GM19395 (cell line): ENCODE measurements around the gene DSCAML1.

Experiments
- ATAC-seq: cut with Tn5 transposase; IDR thresholded peaks from one replicate; pipeline ENCODE4 v1.9.1; 2021; ENCODE audit warnings: mild to moderate bottlenecking, moderate library complexity; ENCODE audit not compliant: unreplicated experiment

The DSCAML1 gene

DNA sequence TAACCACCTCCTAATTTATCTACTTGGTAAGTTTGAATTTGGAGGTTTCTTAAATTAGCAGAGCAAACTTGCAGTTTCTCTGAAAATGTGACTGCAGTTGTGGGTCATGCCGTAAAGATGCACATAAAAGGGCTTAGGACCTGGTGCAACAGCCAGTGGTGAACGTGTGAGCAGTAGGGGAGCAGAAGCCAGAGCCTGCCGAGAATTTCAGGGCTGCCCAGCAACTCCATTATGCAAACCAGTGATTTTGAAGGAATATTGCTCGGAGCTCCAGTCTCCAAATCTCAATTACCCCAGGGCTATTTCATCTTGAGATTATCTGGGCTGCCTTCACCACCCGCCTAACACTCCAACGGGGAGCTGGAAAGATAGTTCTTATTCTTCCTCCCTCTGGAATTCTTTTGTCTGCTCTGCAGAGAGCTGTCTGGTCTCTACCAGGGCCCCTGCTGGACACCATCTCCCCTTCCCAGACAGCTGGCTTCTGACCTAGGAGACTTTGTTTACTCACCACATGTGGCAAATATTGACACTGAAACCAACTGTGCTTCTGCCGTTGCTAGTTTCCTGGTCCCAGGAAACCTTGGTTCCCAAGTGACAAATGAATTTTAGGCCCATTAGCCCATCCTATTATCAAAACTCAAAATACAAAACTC lies 93.9 kb downstream of the DSCAML1 start:
- ATAC-seq: no peak

DNA sequence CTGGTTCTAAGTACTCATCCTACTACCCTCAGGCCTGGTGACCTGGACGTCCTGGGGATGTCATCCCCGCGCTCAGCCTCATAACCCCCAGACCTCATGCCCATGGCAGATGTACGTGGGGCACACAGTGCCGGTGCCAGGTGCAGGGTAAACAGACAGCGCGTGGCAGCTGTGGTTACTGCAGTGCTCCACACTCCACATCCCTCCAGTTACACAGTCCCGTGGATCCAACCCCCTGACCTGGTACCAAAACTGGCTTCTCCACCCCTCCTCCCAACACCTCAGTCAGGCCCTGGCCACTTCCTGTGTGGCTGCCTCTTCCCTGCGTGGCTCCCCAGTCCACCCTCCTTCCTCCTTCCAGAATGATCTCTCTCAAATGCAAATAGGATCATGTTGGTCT lies 95.2 kb downstream of the DSCAML1 start:
- ATAC-seq: no peak

DNA sequence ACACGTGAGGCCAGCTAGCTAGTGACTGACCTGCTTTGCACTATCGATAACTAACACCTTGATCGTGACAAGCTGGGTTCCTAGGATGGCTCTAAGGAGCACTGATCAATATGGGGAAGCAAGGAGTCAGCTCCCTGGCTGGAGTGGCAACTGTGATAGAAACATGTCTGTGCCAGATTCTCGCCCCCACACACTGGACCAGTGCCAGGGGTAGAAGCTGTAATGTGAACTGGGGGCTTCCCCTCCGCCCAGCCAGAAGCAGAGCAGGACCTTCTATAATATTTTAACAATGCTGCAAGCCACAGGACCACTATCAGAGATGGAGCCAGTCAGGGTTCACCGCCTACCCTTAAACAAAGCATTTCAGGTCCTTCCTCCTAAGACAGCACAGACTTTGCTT lies 96.5 kb downstream of the DSCAML1 start:
- ATAC-seq: no peak

DNA sequence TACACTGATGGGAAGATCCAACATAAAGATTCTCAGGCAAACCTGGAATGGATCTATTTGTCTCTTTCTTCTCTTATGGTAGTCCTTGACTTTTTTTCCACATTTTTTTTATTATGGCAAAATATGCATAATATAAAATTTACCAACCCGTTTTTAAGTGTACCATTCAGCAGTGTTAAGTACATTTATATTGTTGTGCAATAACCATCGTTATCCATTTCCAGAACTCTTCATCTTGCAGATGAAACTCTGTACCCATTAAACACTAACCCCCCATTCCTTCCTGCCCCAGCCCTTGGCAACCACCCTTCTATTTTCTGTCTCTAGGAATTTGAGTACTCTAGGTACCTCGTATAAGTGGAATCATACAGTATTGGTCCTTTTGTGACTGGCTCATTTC lies 99.7 kb downstream of the DSCAML1 start:
- no peak for ATAC-seq

DNA sequence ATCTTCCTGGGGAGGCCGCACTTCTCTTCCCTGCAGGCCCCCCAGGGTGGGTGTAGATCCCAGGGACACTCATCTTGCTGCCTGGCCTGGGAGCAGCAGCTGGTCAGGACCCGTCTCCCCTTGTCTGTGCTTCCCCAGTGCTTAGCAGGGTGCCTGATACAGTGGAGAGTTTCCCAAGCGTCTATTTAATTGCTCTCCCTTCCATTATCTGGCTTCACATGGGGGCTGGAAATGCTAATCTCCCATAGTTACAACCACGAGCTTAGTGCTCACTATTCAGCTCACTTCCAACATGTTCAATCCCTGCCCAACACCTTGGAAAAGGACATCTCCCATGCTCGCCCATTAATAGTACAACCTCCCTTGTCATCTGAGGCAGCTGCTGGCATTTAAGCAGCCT lies 100.5 kb downstream of the DSCAML1 start:
- no peak for ATAC-seq

DNA sequence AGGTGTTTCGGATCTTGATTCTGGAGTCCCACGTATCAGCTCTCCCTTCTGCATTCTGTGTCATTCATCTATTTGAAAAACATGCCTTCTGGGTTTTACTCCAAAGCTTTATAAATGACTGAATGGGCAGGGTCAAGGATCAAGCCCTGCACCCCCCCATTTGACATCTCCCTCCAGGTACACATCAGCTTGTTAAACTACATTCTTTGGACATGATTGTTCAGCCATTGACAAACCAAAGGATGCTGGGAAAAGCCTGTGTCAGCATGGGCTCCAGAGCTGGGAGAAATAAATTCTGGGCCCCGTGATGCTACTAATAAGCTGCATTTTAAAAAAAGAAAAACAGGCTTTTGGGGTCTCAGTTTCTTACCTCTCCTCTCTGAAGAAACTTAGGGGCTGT lies 103.7 kb downstream of the DSCAML1 start:
- no peak for ATAC-seq

DNA sequence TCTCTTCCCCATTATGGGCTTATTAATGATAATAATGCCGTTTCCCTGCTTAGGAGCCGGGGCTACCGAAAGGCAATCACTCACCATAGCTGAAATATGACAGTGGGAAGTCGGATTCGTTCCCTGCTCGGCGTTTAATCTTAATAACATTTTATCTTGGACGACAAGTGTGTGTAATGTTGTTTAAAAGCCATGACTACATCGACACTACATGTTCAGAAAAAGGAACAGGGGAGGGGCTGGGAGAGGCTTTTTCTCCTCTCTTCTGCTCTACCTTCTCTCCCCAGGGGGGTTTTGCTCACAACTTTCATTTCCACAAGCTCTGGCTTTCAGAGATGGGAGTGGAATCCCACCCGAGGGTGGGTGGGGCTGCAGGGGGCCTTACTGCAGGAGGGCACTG lies 105.5 kb downstream of the DSCAML1 start:
- no peak for ATAC-seq

DNA sequence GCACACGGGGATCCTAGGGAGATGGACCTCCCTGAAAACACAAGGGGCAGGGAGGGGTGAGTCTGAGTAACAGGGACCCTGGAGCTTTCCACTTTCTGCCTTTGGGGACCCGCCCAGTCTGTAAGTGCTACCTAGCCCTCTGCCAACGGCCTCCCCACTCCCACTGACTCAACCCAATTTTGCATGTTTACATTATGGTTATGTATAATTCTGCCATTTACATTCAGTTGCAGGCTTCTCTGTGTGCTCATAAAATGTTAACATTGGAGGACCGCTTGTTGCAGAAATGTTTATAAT lies 105.8 kb downstream of the DSCAML1 start:
- ATAC-seq: no peak

DNA sequence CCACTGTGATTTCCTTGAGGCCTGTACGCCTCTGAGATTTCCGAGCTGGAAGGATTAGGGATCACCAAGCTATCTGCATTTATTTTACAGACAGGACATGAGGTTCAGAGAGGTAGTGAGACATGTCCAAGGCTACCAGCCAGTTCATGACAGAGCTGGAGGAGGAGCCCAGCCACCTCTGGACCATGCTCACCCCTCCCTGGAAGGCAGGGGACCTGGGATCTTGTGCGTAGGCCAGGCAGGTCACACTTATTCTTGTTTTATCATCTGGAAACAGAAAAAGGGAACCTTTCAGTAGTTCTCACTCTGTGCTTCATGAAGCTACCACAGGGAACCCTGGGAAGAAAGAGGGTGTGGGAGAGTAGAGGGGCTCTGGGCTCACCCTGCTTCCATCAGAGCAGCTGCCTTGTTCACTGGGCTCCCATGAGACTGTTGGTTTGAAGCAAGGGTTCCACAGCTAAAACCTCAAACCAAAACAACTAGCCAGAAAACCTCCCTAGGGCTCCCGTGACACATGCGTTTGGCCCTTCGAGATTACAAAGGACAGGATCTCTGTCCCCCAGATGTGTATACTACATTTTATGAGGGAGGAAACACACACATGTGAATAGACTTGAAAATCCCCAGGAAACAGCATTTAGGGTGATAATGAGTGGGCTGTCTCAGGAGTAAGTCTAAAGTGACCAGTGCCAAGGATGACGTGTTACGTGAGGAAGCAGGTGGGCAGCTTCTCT lies 106.4 kb downstream of the DSCAML1 start:
- ATAC-seq: no peak

DNA sequence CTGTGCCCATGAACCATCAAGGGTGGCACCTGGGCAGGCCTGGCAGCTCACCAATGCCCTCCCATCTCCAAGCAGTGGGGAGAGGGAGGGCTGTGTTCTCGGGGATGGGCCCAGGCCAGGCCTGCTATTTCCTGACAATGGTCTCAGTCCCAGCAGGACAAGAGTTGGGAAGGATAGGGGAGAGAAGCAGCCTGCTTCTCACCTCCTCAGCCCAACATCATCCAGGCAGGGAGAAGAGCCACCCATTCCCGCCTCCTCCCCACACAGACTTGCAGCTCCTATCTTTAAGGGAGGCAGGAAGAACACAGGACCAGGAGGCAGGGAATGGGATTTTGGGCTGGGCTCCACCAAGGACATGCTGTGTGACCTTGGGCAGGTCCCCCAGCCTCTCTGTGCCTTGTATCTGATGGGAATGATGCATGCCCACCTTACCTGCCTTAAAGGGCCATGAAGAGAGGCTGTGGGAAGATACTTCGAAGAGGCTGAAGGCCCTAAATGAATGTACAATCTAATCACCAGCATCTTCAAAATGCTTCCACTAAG lies 108.7 kb downstream of the DSCAML1 start:
- no peak for ATAC-seq

DNA sequence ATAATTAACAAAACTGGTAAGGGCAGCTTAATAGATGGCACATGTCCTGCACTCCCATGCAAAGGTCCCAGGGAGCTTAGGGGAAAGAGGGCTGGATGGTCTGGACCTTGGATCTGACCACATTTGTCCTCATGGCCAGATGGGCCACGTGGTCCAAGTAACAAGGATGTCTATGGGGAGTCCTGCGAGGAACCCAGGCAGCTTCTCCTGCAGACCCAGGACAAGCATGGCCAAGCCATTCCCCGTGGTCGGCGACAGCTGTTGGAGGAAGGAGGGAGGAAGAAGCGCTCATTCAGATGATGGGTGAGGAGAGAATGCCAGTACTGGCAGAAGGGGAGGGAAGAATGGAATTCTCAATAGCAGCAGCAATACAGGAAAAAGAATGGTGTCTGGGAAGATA lies 109.2 kb downstream of the DSCAML1 start:
- no peak for ATAC-seq

DNA sequence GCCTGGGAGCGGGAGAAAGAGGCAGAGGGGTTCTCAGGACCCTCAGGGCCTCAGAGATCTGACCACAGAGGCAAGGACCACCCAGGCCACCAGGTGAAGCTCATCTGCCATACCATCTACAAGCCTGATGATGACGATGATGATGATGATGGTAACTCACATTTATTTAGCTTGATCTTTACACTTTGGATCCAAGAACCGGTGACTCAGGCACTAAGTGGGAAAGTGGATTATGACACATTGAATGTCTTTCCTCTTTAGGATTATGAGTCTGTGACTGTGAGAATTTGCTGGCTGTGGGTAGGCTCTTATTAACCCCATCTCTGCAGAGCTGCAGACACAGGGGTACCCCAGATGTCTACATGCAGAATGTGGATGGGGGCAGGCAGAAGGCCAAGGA lies 110.3 kb downstream of the DSCAML1 start:
- ATAC-seq: no peak

DNA sequence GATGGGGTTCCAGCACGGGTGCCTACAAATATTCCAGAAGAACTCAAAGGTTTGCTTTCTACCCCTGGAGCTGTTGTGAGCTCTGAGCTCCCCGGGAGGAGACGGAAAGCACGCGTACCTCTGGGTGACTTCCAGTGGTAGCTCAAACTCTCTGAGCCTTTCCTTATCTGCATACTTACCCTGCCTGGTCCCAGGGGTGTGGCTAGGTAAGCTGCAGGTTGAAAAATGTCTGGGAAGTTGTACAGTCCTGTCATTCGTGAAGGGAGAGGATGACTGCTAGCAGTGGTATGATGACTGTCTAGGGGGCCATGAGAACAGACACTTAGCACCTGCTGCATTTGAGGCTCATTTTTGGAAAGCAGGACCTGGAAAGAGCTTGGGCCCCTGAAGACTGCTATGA lies 111.5 kb downstream of the DSCAML1 start:
- ATAC-seq: no peak

DNA sequence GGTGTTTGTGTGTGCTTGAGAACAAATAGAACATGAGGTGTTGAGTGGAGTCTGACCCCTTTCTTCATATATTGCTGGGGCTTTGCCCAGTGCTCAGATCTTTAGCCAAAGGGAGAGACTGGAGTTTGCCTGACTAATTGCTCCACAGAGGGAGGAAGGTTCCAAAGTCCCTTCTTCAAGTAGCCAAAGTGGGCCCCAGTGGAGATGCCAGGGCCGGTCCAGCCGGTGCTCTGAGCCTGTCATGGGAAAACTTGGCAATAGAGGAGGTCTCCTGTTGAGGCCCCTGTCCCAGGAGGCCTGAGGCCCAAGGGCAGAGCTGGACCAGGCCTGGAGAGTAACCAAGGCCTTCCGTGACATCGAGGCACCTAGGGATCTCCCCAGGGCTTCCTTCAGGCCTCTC lies 112.3 kb downstream of the DSCAML1 start:
- ATAC-seq: no peak

DNA sequence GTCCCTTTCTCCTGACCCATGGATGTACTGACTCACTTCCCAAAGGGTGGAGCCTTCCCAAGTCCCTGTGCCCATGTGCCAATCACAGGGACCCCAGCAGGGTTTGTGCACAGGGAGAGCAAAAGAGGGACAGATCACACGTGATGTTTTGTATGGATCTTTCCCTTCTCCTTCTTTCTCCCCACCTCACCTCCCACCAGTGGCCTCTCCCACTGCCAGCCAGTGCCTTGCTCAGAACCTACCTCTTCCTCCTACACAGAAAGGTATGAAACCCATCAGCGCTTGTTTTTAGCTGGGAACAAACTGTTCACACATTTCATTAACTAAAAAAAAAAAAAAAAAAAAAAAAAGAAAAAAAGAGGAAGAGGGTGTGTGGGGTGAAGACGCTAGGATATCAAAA lies 112.9 kb downstream of the DSCAML1 start:
- no peak for ATAC-seq

DNA sequence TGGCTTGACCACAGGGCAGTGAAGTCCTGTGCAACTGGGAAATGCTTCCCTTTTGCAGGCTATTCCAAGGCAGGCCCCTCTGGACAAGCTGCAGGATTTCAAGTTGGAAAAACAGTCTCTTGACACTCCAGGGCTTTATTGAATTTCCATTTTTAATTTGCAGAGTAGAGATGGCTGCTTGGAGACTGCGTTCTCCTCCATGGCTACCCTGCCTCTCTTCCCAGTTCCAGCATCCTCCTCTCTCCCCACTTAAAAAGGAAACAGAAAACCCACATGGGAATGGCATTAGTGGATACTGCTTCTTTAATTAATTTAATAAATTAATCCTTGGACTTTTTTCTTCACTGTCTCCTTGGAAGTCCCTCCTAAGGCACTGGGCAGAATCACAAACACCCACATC lies 115.6 kb downstream of the DSCAML1 start:
- ATAC-seq: no peak

DNA sequence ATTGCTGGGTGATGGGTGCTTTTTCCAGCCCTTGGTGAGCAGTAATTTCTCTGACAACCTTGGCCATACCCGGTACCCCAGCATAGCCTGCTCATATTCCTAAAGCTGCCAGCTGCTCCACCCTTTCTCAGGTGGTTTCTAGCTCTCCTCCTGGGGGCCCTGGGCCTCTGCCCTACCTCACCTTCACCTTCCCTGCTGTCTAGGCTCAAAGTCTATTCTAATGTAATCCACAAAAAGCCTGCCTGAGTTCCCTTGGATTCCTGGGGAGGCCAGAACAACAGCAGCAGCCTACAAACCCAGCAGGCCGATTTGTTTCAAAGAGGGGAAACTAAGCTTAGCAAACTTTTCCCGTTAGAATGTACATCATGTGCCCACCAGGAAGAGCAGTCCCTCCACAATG lies 117.6 kb downstream of the DSCAML1 start:
- ATAC-seq: no peak

DNA sequence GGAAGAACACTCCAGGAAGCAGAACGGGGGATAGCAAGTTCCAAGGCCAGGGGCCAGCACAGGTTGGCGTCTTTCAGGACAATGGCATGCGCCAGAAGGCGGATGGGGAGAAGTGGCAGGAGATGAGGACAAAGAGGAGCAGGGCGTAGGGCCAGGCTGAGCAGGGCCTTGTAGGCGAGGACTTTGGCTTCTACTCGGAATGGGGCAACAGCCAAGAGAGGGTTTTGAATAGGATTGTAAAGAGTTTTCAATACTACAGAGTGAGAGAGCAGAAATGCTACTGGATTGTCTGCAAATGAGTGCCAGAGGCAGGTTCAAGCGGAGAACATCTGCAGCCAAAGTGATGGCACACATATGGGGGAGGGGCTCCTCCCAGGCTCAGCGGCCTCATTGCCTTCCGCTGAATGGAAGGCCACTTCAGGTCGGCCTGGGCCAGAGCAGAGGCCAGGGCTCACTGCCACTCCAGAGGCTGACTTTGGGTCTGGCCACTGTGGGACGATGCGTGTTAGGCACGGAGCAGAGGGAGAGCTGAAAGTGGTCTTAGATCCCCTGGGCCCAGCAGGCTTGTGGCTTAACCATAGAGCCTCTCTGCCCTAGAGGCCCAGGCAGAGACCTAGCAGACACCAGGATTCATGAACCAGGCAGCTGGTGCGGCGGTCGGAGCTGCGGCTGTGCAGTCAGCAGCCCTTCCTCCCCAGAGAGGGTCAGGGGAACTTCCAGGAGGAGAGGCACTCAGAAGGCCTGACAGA lies 118.2 kb downstream of the DSCAML1 start:
- ATAC-seq: no peak

DNA sequence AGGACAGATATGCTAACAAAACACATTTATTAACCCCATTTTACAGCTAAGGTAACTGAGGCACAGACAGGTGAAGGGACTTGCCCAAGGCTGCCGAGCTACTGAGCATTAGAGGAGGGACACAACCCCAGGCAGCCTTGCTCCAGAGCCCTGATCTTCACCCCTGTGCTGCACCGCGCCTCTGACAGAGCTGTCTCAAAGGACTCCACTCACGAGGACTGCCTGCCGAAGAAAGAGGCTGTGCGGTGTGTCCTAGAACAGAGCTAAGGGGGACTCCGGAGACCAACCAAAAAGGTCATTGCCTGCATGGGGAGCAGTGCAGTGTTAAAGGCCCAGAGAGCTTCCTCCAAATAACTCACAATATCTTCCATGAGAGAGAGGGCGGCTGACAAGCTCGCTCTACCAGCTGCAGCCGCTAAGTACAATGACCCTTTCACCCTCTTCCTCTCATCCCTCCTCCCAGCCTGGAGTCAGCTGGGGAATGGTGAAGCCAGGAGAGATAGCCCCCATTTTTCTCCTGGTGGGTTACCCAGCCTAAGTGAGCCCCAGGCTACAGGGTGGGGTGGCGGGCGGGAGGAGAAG lies 119.2 kb downstream of the DSCAML1 start:
- ATAC-seq: no peak

DNA sequence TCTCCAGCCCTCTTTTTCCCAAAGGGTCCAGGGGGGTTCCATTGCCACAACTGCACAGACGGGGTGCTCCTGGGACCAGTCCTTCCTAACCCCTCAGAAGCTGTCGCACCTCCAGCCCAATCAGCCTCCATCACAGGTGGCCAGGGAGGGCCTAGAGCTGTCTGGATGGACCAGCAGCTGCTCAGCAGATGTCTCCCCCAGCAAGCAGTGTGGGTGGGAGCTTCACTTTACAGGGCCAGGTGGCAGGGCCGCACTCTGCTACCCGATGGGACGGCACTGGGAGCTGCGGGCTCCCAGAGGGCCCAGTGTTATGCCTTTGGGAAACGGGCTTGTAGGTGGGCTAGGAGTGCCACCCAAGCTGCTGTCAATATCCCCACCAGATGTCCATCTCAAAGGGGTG lies 120.5 kb downstream of the DSCAML1 start:
- no peak for ATAC-seq

DNA sequence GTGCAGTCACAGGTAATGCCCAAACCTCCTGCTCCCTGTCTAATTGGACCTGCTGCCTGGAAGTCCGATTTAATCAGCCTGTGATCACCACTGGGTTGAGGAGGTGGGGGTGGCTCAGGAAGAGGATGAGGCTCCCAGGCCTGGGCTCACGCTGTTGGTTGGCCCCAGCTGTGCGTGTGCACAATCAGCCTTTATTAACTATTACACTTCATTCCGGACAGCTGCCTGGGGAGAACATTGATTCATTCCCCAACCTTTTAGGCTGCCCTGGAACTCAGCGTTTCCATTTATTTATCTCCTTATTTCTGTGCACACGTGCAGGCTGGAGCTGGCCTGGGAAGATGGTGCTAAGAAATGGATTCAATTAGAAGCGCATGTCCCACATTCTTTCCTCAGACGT lies 123.4 kb downstream of the DSCAML1 start:
- no peak for ATAC-seq

DNA sequence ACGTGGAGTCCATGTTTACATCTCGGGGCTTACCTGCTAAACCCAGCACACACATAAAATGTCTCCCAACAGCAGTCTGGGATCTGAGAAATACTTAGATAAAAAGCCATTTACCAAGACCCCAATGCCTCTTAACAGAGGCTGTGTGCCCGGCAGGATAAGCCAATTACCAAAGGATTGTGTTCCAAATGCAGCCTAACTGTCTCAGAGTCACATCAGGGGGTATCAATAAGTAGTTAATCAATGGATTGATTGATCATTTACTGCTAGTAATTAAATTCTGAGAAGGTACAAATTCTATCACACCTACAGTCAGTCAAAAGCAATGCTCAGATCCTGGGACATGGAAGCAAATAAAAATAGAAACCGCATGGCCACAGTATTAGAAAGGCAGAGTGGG lies 125.6 kb downstream of the DSCAML1 start:
- ATAC-seq: no peak
